GM18498 (cell line): ENCODE results near the gene ZNF254.
"Not testable (repeated sequence)": the region's sequence is repeated elsewhere in the genome, so short reads cannot be mapped to it uniquely, and the experiment has no call there.

ENCODE experiments used
- ATAC-seq: cut with Tn5 transposase; IDR thresholded peaks from one replicate; pipeline ENCODE4 v1.9.1; 2021; ENCODE audit warnings: mild to moderate bottlenecking, moderate library complexity; ENCODE audit not compliant: unreplicated experiment

ZNF254 gene

GRCh38 chr19:24071078-24071477 is 15.9 kb upstream of the ZNF254 start:
- no peak for ATAC-seq

GRCh38 chr19:24072720-24073119 is 14.3 kb upstream of the ZNF254 start:
- no peak for ATAC-seq

DNA sequence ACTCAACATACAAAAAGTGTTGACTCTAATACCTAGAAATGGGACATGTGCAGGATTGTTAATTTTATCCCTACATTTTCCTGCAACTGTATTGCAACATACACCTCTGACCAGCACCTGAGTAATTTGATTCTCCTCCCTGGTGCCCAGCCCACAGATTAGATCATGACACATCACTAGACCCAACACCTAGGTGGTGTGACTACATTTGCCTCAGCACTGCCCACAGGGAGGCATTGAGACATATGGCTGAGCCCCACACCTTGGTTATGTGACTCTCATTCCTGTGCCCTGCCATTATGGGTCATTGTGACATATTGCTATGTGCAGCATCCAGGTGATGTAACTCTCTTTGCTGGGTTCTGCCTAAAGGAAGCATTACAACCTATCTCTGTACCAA is 13.2 kb upstream of the ZNF254 start:
- ATAC-seq, result no peak

GRCh38 chr19:24074720-24075454 is 12.1 kb upstream of the ZNF254 start:
- no peak for ATAC-seq

DNA sequence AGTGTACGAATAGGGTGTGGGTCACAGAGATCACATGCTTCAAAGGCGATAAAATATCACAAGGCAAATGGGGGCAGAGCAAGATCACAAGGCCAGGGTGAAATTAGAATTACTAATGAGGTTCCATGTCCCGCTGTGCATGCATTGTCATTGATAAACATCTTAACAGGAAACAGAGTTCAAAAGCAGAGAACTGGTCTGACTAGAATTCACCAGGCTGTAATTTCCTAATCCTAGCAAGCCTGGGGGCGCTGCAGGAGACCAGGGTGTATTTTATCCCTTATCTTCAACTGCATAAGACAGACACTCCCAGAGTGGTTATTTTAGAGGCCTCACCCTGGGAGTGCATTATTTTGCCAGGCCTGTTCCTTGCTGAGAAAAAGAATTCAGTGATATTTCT is 11.5 kb upstream of the ZNF254 start:
- not testable (repeated sequence) for ATAC-seq

DNA sequence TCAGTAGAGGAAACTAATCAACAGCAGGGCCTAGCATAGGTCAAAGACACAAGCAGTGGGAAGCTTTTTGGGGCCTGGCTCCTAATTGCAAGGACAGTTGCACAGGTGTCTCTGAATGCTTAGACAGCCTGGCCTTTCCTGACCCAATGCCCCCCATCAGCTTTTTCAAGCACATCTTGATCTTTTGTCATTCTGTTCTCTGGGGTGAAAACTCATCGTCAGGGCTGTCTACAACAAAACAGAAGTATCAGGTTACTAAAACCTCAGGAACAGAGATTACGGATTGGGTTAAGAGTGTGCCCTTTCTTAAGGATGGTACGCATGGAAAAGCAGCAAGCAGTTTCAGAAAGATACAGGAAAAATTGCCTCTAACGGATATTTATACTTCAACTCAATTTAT is 8.3 kb upstream of the ZNF254 start:
- no peak for ATAC-seq

DNA sequence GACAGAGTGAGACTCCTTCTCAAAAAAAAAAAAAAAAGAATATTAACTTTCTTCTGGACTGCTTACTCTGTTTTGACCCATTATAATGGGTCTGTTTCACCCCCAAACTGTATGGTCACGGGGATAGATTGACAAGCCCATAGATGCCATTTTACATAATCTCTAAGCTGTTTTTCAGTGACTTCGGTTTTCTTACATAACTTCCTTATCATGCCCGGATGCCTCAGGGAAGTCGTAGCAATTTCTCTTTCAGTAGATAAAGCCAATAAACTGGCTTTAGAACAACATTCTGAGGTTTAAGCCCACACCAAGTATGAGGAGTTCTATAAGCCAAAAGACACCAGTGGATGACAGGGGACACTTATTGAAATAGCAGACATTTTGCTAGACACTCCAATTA is 5.9 kb upstream of the ZNF254 start:
- no peak for ATAC-seq

DNA sequence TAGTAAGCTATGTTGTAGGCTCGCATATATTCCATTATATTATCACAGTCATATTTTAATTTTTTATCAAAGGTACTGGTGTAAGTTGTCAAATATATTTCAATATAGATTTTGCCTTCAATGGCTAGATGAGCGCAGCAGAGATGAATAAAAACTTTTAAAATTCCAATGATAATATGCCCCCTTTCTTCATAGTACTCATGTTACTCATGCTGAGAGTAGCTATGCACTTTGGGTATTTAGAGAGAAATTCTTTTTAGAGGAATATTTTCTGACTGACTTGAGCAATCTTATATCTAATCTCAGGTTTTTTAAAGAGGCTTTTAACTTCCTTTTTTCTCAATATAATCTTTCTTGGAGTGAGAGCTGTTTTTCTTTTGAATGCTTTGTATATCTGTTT is 11.4 kb downstream of the ZNF254 start:
- no peak for ATAC-seq

- ATAC-seq, result no peak
These were observed 12.8 kb downstream of the ZNF254 start for GRCh38 chr19:24099829-24100228.

- not testable (repeated sequence) for ATAC-seq
These were observed 13.6 kb downstream of the ZNF254 start for GRCh38 chr19:24100597-24100996.

DNA sequence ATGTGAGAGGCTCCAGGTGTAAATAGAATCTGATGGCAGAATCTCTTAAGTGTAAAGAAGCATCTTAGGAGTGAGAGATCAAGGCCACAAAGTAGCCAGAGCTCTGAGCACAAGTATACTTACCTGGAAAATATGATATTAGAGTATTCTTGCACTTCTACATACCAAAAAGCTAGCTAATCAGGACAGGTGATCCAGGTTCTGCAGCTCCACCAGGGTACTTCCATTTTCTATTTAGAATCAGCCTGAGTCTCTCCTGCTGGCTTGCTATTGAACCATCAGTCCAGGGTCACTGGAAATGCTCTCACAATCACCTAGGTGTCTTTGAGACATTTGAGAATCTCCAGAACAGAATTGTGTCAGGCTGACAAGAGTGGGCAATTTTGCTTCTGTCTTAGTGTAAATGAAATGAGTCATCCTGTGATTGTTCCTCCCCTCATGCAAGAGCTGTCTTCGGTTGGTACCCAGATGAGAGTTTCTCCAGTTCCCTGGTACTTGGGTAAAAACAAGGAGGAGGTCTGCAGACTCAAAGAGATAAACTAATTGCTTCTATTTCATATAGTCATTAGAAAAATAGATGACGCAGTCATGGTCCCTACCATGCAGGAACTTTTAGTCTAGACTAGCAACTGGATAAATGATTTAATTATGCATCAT is 14.6 kb downstream of the ZNF254 start:
- ATAC-seq, result no peak

GRCh38 chr19:24127601-24128000 is 40.6 kb downstream of the ZNF254 start:
- ATAC-seq, result no peak

GRCh38 chr19:24140099-24140498 is 53.1 kb downstream of the ZNF254 start:
- no peak for ATAC-seq

GRCh38 chr19:24140591-24140990 is 53.6 kb downstream of the ZNF254 start:
- ATAC-seq, result no peak

DNA sequence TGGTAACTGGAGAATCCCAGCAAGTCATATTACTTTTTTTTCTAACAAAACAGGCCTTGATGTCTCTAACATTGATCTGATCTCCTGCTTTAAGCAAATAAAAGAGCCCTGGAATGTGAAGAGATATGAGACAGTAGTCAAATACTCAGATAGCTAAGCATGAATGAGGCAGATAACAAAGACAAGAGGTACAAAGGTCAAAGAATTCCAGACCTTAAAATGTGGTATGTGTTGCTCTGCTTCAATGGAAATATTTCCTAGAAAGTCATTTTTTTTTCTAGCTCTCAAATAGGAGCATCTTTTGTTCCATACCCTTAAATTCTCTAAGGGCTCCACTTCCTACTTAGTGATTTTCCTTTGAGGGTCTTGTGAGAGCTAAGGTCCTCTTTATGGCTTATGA is 54.6 kb downstream of the ZNF254 start:
- no peak for ATAC-seq

DNA sequence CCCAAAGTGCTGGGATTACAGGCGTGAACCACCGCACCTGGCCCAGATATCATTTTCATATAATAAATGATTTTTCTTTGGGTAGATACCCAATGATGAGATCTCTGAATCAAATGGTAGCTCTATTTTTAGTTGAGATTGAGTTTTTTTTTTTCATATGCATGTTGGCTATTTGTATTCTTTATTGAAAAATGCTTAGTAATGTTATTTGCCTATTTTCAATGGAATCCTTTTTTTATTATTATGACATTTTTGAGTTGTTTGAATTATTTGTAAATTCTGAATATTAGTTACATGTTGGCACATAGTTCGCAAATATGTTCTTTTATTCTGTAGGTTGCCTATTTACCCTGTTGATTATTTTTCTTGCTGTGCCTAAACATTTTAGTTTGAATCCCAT is 55.8 kb downstream of the ZNF254 start:
- ATAC-seq, result no peak

- no peak for ATAC-seq
These were observed 72.7 kb downstream of the ZNF254 start for GRCh38 chr19:24159707-24160106.

DNA sequence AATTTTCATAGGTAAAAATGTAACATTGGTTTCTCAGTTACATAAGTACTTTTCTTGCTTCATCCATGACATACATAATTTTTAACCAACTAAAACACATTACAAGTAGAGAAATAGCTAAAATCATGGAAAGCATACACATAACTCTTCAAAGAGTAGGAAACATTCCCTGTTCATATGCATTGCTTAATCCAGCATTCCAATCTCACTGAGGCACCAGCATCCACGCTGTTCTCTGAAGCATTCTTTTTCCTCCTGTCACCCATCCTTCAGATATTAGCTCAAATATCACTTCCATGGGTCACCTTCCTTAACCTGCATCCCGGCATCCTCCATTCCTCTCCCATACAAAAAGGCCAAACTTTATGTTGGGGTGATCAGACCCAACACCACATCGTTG is 79.1 kb downstream of the ZNF254 start:
- ATAC-seq, result no peak

DNA sequence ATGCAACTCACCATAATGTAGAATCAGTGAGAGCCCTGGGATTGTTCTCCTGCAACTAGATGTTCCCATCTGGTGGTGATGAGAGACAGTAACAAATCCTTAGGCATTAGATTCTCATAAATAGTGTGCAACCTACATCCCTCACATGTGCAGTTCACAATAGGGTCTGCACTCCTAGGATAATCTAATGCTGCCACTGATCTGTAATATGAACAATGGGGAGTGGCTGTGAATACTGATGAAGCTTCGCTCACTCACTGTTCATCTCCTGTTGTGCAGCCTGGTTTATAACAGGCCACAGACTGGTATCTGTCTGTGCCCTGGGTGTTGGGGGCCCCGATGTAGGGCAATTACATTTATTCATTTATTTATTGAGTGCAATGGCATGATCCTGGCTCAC is 86.9 kb downstream of the ZNF254 start:
- no peak for ATAC-seq

DNA sequence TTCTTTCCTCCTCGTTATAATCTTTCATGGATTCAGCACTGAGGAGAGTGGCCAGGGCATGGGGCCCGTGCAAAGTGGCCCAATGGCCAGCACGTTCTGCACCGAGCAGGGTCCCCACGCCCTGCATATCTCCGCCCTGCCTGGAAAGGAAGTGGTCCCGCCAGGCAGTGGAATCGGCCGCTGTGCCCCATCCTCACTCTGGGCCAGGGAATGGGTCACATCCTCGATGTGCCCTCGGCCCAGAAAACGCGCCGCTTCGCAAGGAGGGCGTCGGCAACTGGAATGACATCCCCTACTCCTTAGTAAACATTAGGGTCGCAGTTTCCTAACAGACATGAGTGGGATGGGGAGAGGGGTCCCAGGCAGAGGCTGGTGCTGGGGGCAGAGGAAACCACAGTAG is 90.7 kb downstream of the ZNF254 start:
- no peak for ATAC-seq

DNA sequence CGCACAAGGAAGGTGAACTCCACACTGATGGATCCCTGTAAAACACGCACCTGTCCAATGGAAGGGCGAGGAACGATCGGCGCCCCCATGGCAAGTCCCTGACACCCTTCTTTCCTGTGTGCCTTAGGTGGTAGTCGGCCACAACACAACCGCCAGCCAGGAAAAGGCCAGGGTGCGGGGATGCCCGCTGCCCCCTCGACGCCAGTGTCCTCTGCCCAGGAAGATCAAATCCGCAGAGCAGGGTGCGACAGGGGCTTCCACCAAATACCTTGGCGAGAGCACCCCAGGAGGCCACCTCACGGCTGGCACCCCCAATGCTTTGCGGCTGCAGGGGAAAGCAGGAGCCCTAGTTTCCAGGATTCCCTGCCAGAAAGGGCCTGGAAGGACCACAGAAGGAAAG is 91.2 kb downstream of the ZNF254 start:
- no peak for ATAC-seq
